ENCODE data around the gene TPM4.

- TF ChIP-seq CTCF (IDR thresholded peaks at IDR 0.05) (no peak), POLR2A (IDR thresholded peaks at IDR 0.05) (no peak)
Measured at GRCh38 chr19:16148443-16149229, 72.3 kb downstream of the TPM4 start.

Measured in body of pancreas (tissue), 4 donors.